H1 (cell line): Measurements from ENCODE around the gene NME8. TPM values are rescaled to one million over a fixed set of nuclear protein-coding genes. Genes with fewer than 3 reads are reported as not detected.

Source experiments
- CTCF ChIA-PET: fragments of 300-600 bp; sonication (Branson Sonifier 250); formaldehyde crosslinking; loops from one replicate; lab custom pipeline; 2021; ENCODE audit not compliant: partially characterized antibody; lab: Charles Lee
- POLR2A ChIA-PET: fragments of 300-600 bp; sonication (Branson Sonifier 250); formaldehyde crosslinking; loops from one replicate; lab custom pipeline; 2021; ENCODE audit warnings: inconsistent platforms; ENCODE audit not compliant: partially characterized antibody; lab: Charles Lee
- DNase-seq, 2 experiments: peaks; one replicate each; pipeline versions ENCODE4 v3.0.0 to v3.0.0-alpha.2; 2010 to 2022; ENCODE audit warnings: low spot score in 2 of 2, low read depth in 1 of 2, mixed read lengths in 1 of 2
- FAIRE-seq: peaks from 2 replicates; lab custom pipeline; 2011; peaks lifted over from hg19 to GRCh38; lab: Jason Lieb, UNC
- H2AFZ ChIP-seq: 2 replicates; pipeline ENCODE4 v1.8.1; 2012; ENCODE audit warnings: low read length, inconsistent platforms
- H2AK5ac ChIP-seq: 2 replicates; pipeline ENCODE4 v1.6.1; 2013; ENCODE audit warnings: low read depth, low read length
- H2BK120ac ChIP-seq: replicated peaks from 2 replicates; pipeline ENCODE3; 2013; ENCODE audit warnings: low read depth, low read length, inconsistent platforms
- H2BK12ac ChIP-seq: 2 replicates; pipeline ENCODE4 v1.6.1; 2013; ENCODE audit warnings: low read depth, low read length
- H2BK15ac ChIP-seq: 2 replicates; pipeline ENCODE4 v1.6.1; 2013; ENCODE audit warnings: low read length
- H2BK20ac ChIP-seq: 2 replicates; pipeline ENCODE4 v1.6.1; 2013; ENCODE audit warnings: low read length
- H2BK5ac ChIP-seq: 2 replicates; pipeline ENCODE4 v1.6.1; 2013; ENCODE audit warnings: low read depth, low read length
- H3K14ac ChIP-seq: 2 replicates; pipeline ENCODE4 v1.6.1; 2013; ENCODE audit warnings: inconsistent platforms; ENCODE audit not compliant: insufficient read length
- H3K18ac ChIP-seq: 2 replicates; pipeline ENCODE4 v1.6.1; 2013; ENCODE audit warnings: low read length; ENCODE audit errors: extremely low read depth
- H3K23ac ChIP-seq: 2 replicates; pipeline ENCODE4 v1.6.1; 2013; ENCODE audit warnings: inconsistent platforms; ENCODE audit not compliant: insufficient read length
- H3K23me2 ChIP-seq: 2 replicates; pipeline ENCODE4 v1.6.1; 2013; ENCODE audit warnings: low read depth, low read length
- H3K27ac ChIP-seq: 2 replicates; pipeline ENCODE4 v1.6.1; 2011; ENCODE audit warnings: low read depth, low read length, inconsistent platforms
- H3K27me3 ChIP-seq, 4 experiments: replicated peaks in 1 of 4; 1 replicate in 1 of 4; 2 replicates in 3 of 4; pipeline versions ENCODE4 v1.6.1 to v1.8.1; 2011 to 2013; ENCODE audit warnings: low read length in 3 of 4, mild to moderate bottlenecking in 3 of 4, inconsistent platforms in 2 of 4, mixed read lengths in 2 of 4, moderate library complexity in 1 of 4; ENCODE audit not compliant: control insufficient read depth in 3 of 4, insufficient read depth in 3 of 4; ENCODE audit errors: extremely low read depth in 1 of 4
- H3K36me3 ChIP-seq, 4 experiments: 2 replicates each; pipeline versions ENCODE4 v1.6.1 to v1.8.1; 2011 to 2013; ENCODE audit warnings: mild to moderate bottlenecking in 4 of 4, low read length in 3 of 4, moderate library complexity in 2 of 4, control low read depth in 1 of 4, inconsistent platforms in 1 of 4; ENCODE audit not compliant: insufficient read depth in 4 of 4, control insufficient read depth in 2 of 4
- H3K4ac ChIP-seq: replicated peaks from 2 replicates; pipeline ENCODE3; 2013; ENCODE audit warnings: low read length, low read depth, mixed read lengths, inconsistent platforms; ENCODE audit not compliant: insufficient read length
- H3K4me1 ChIP-seq, 4 experiments: replicated peaks in 1 of 4; 1 replicate in 1 of 4; 2 replicates in 3 of 4; pipeline versions ENCODE4 v1.6.1 to v1.8.1; 2011 to 2013; ENCODE audit warnings: low read length in 3 of 4, inconsistent platforms in 2 of 4, mixed read lengths in 1 of 4; ENCODE audit not compliant: insufficient read depth in 4 of 4, control insufficient read depth in 3 of 4
- H3K4me2 ChIP-seq, 2 experiments: 2 replicates each; pipeline versions ENCODE4 v1.6.1 to v1.8.1; 2011 to 2013; ENCODE audit warnings: low read depth in 2 of 2, low read length in 2 of 2, control low read depth in 1 of 2, inconsistent platforms in 1 of 2, mild to moderate bottlenecking in 1 of 2; ENCODE audit not compliant: insufficient read depth in 1 of 2
- H3K4me3 ChIP-seq, 4 experiments: fragments of 200-600, 300-600 bp in 1 of 4; sonication (generic), shearing (Covaris generic), sonication (Bioruptor Twin) in 1 of 4; 2 replicates each; pipeline versions ENCODE4 v1.5.1 to v1.8.1; 2011 to 2016; ENCODE audit warnings: low read length in 4 of 4, low read depth in 3 of 4, control low read depth in 2 of 4, inconsistent platforms in 2 of 4, mild to moderate bottlenecking in 2 of 4, mixed read lengths in 1 of 4, moderate library complexity in 1 of 4; ENCODE audit not compliant: insufficient read depth in 2 of 4; ENCODE audit errors: extremely low read depth in 1 of 4
- H3K56ac ChIP-seq: replicated peaks from 2 replicates; pipeline ENCODE3; 2013; ENCODE audit warnings: low read depth, mild to moderate bottlenecking, mixed read lengths, low read length, inconsistent platforms; ENCODE audit not compliant: insufficient read length
- H3K79me1 ChIP-seq: 2 replicates; pipeline ENCODE4 v1.6.1; 2013; ENCODE audit warnings: low read depth, low read length, control low read depth
- H3K79me2 ChIP-seq, 2 experiments: 2 replicates each; pipeline versions ENCODE4 v1.6.1 to v1.8.1; 2012 to 2013; ENCODE audit warnings: low read length in 2 of 2, mild to moderate bottlenecking in 2 of 2, inconsistent platforms in 1 of 2; ENCODE audit not compliant: insufficient read depth in 2 of 2, control insufficient read depth in 1 of 2
- H3K9ac ChIP-seq, 4 experiments: replicated peaks in 1 of 4; 1 replicate in 1 of 4; 2 replicates in 3 of 4; pipeline versions ENCODE4 v1.6.1 to v1.8.1; 2011 to 2013; ENCODE audit warnings: low read depth in 3 of 4, low read length in 3 of 4, control low read depth in 2 of 4, mild to moderate bottlenecking in 2 of 4, moderate library complexity in 2 of 4, inconsistent platforms in 1 of 4; ENCODE audit errors: extremely low read depth in 1 of 4
- H3K9me3 ChIP-seq, 2 experiments: 2 replicates each; pipeline versions ENCODE4 v1.6.1 to v1.8.1; 2012 to 2013; ENCODE audit warnings: mild to moderate bottlenecking in 2 of 2, moderate library complexity in 2 of 2, control low read depth in 1 of 2, inconsistent platforms in 1 of 2, low read depth in 1 of 2, low read length in 1 of 2, mixed read lengths in 1 of 2; ENCODE audit not compliant: insufficient read depth in 2 of 2
- H4K20me1 ChIP-seq, 2 experiments: replicated peaks in 1 of 2; 2 replicates each; pipeline versions ENCODE3 to v1.8.1; 2011 to 2013; ENCODE audit warnings: inconsistent platforms in 2 of 2, low read length in 2 of 2, mild to moderate bottlenecking in 1 of 2; ENCODE audit not compliant: insufficient read depth in 2 of 2, control insufficient read depth in 1 of 2
- H4K5ac ChIP-seq: 2 replicates; pipeline ENCODE4 v1.6.1; 2013; ENCODE audit warnings: low read length, low read depth, mixed read lengths, inconsistent platforms; ENCODE audit not compliant: insufficient read length
- H4K8ac ChIP-seq: 2 replicates; pipeline ENCODE4 v1.8.0; 2013; ENCODE audit warnings: mild to moderate bottlenecking, moderate library complexity, low read length, inconsistent platforms; ENCODE audit not compliant: insufficient read depth; ENCODE audit errors: extremely low read depth
- H4K91ac ChIP-seq: replicated peaks from 2 replicates; pipeline ENCODE3; 2013; ENCODE audit warnings: low read length, mixed read lengths, inconsistent platforms; ENCODE audit not compliant: insufficient read length
- CEBPB ChIP-seq: IDR thresholded peaks from 2 replicates; pipeline ENCODE4 v1.6.1; 2012; ENCODE audit warnings: low read depth, low read length
- POLR2A ChIP-seq, 2 experiments: IDR thresholded peaks; 1 replicate in 1 of 2; 2 replicates in 1 of 2; pipeline ENCODE4 v1.6.1; 2011; ENCODE audit warnings: low read depth in 2 of 2, low read length in 2 of 2, mild to moderate bottlenecking in 2 of 2; ENCODE audit errors: control extremely low read depth in 1 of 2
- RAD21 ChIP-seq, 2 experiments: IDR thresholded peaks in 1 of 2; conservative IDR thresholded peaks in 1 of 2; 2 replicates each; pipeline ENCODE4 v1.6.1; 2011; ENCODE audit warnings: low read depth in 2 of 2, low read length in 2 of 2, improper control_type of control experiment in 1 of 2, inconsistent platforms in 1 of 2, mild to moderate bottlenecking in 1 of 2, moderate library complexity in 1 of 2
- WGBS, 2 experiments: shearing (Covaris generic) in 1 of 2; methylation state at CpG; one replicate each; pipeline versions ENCODE4 v1.1.6 to v1.1.7; 2013 to 2015; ENCODE audit warnings: low lambda C conversion rate in 2 of 2, mixed read lengths in 2 of 2, inconsistent platforms in 1 of 2, low coverage in 1 of 2, missing lambda C conversion rate in 1 of 2; ENCODE audit not compliant: insufficient replicate concordance in 2 of 2, insufficient coverage in 1 of 2, insufficient read length in 1 of 2; ENCODE audit errors: extremely low coverage in 1 of 2, missing lambda C conversion rate in 1 of 2; 5-methylcytosine and 5-hydroxymethylcytosine counted together
- polyA plus RNA-seq, 7 experiments: library from polyadenylated mRNA; depleted of rRNA in 3 of 7; stranded (reverse) in 5 of 7; unstranded in 2 of 7; fragments of >200 nt in 5 of 7; fragments of 200-250 nt in 2 of 7; gene quantifications; 1 replicate in 5 of 7; 2 replicates in 1 of 7; 4 replicates in 1 of 7; pipeline versions ENCODE4 v1.2.1 to v1.2.3, GENCODE V29; 2011 to 2013; ENCODE audit warnings: missing spikeins in 2 of 7, mixed read lengths in 2 of 7
- total RNA-seq: library from RNA; stranded (reverse); fragmentation: NEBNext Ultra II Directional; extraction: Animal tissue kit (Norgen Biotek cat#: 25700); gene quantifications from 2 replicates; pipeline ENCODE4 v1.2.1, GENCODE V29; 2021
- TF ChIP-seq, protein P1 (sequence below), 3 experiments: IDR thresholded peaks; 1 replicate in 2 of 3; 2 replicates in 1 of 3; pipeline versions ENCODE4 v1.5.1 to v1.6.1; 2011; ENCODE audit warnings: low read length in 3 of 3, mild to moderate bottlenecking in 3 of 3, inconsistent platforms in 2 of 3, low read depth in 1 of 3, moderate library complexity in 1 of 3; ENCODE audit not compliant: insufficient read depth in 1 of 3; ENCODE audit errors: control extremely low read depth in 1 of 3

The NME8 gene
- total and polyA plus RNA-seq, 2 of the 8 experiments (the other 6 are each of a cell fraction or from before 2014, with no cell fraction given), result 0.22 to 0.44 TPM

DNA sequence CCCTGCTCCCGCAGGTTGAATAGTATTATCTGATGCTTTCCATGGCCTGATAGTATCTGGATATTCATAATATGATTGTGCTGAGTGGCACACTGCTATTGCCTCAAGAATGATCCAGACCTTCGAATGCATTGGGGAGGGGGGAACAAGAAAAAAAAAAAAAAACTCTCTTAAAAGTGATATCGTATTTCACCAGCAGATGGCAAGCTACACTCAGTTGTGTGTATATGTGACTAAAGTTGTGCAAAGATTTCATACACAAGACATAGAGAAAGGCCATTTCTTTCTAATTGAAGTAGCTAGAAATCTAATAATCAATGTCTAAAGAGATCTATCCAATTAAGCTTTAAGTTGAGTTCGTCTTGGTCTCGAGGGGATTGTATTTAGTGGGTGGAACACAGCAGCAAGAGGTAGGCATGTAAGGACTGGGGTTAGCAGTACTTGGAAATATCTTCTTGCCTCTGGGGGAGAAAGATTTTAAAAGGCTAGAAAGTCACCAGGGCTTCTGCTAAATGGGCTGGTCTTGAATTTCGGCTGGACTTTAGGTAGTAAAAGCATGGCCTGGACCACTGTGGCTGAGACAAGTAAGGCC is 52.9 kb downstream of the NME8 start:
- Histone ChIP-seq H3K27ac (no peak overlapping the region), H3K9ac (no peak overlapping the region), H2BK20ac (no peak overlapping the region), H3K79me1 (no peaks in the 10 kb centered on the region), H3K4me1 (no peaks in the 10 kb centered on the region), H3K4me3 (no peak overlapping the region), H4K91ac (no peak overlapping the region), H3K36me3 (no peaks in the 10 kb centered on the region), H3K4me2 (no peak overlapping the region), H3K23ac (no peak overlapping the region), H4K5ac (no peak overlapping the region), H3K9me3 (no peaks in the 10 kb centered on the region), H3K79me2 (no peaks in the 10 kb centered on the region), H2BK12ac (0 out of 2 replicates have a peak overlapping the region, but pooled peaks have one; percentile 3), H4K20me1 (no peaks in the 10 kb centered on the region), H4K8ac (no peak overlapping the region), H3K18ac (no peak overlapping the region), H2AFZ (no peak overlapping the region), H3K14ac (no peak overlapping the region), H2BK5ac (no peak overlapping the region), H2BK15ac (no peak overlapping the region), H3K27me3 (no peaks in the 10 kb centered on the region), H3K23me2 (no peaks in the 10 kb centered on the region), H3K56ac (no peak overlapping the region), H3K4ac (no peak overlapping the region), H2AK5ac (no peak overlapping the region), H2BK120ac (no peak overlapping the region)
- no peak for DNase-seq
- TF ChIP-seq CEBPB, result 0 out of 2 replicates have a peak, but pooled peaks have one; percentile 13
- no peak for TF ChIP-seq POLR2A (IDR thresholded peaks at IDR 0.05; ENCODE audit: control extremely low read depth in 1 of 2, low read depth in 2 of 2, low read length in 2 of 2)
- TF ChIP-seq, protein P1, sequence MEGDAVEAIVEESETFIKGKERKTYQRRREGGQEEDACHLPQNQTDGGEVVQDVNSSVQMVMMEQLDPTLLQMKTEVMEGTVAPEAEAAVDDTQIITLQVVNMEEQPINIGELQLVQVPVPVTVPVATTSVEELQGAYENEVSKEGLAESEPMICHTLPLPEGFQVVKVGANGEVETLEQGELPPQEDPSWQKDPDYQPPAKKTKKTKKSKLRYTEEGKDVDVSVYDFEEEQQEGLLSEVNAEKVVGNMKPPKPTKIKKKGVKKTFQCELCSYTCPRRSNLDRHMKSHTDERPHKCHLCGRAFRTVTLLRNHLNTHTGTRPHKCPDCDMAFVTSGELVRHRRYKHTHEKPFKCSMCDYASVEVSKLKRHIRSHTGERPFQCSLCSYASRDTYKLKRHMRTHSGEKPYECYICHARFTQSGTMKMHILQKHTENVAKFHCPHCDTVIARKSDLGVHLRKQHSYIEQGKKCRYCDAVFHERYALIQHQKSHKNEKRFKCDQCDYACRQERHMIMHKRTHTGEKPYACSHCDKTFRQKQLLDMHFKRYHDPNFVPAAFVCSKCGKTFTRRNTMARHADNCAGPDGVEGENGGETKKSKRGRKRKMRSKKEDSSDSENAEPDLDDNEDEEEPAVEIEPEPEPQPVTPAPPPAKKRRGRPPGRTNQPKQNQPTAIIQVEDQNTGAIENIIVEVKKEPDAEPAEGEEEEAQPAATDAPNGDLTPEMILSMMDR (IDR thresholded peaks at IDR 0.05; ENCODE audit: control extremely low read depth in 1 of 3, insufficient read depth in 1 of 3, low read depth in 1 of 3, low read length in 3 of 3), result peak in 2 of 3 experiments; percentile 44 to 55; a peak in 2 of 4 replicates
- peak; percentile 74 to 76 for TF ChIP-seq RAD21 (IDR thresholded peaks at IDR 0.05 in 1 of 2, conservative IDR thresholded peaks at IDR 0.05 in 1 of 2; ENCODE audit: low read depth in 2 of 2, low read length in 2 of 2)
- FAIRE-seq, result peak; percentile 81
- CTCF ChIA-PET, result interaction anchor here (0.6 to 4.4 kb wide), 48 partner anchors 8 to 719 kb away, joined by 3 to 34 read pairs (median 4); partner anchors contain the start of genes EPDR1 and SFRP4
- POLR2A ChIA-PET, result no interaction called here
- WGBS, 2 experiments, result 32% methylated on average over 6 of the region's 6 CpGs; no CpG with 5 or more reads in 1 of the 2 experiments
